ENCODE measurements around the gene B4GALT3. TPM values are rescaled to one million over a fixed set of nuclear protein-coding genes. Genes with fewer than 3 reads are reported as not detected.

The B4GALT3 gene
- total RNA-seq, 4 donors from 2014 or later: 1.0 to 23.9 (median 19.9) TPM

DNA sequence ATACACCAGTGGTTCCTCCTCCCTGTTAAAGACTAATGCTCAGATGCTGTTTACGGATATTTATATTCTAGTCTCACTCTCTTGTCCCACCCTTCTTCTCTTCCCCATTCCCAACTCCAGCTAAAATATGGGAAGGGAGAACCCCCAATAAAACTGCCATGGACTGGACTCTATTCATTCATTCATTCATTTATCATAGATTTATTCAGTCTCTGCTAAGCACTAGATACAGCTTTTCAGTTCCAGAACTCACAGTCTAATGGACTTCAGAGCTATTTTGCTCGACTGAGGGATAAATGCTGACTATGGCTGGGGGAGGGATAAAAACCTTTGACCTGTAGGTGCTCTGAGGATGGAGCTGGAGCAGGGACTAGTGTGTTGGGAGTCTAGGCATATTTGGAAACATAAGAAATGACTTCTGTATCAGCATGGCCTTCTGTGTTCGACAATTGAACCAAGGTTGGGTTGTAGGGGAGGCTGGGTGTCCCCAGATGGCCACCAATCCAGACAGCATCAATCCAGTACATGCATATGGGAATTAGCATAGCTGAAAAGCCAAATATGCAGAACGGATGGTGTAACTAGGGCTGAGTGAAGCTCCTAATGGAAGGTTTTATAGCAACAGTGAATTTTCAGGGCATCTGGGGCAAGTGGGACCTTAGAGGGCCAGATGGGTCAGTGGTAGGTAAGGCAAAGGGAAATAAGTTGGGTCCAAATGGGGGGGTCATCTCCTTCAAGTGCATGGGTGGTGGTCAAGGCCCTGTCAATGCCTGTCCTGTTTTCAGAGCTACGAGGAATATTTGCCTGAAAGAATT, 42.0 kb upstream of the B4GALT3 start:
- Histone ChIP-seq H3K4me3 (no peak overlapping the region), H3K9me3 (no peaks in the 10 kb centered on the region), H3K27ac (no peak overlapping the region), H3K27me3 (no peaks in the 10 kb centered on the region), H3K36me3 (no peaks in the 10 kb centered on the region), H3K4me1 (no peaks in the 10 kb centered on the region)
- DNase-seq: no peak
- TF ChIP-seq POLR2A (IDR thresholded peaks at IDR 0.05) (no peak), CTCF (IDR thresholded peaks at IDR 0.05) (no peak)
- intact Hi-C loops (cut with DNase I; ENCODE audit: low total_unique reads): loop anchor here (10.0 kb wide), 1 partner anchor 1014 kb away; the partner anchor contains the start of gene PEA15

GRCh38 chr1:161218301-161219077, 41.2 kb upstream of the B4GALT3 start:
- Histone ChIP-seq H3K4me3 (no peak overlapping the region), H3K27me3 (no peaks in the 10 kb centered on the region), H3K27ac (no peak overlapping the region), H3K9me3 (no peaks in the 10 kb centered on the region), H3K4me1 (no peaks in the 10 kb centered on the region), H3K36me3 (no peaks in the 10 kb centered on the region)
- TF ChIP-seq CTCF (IDR thresholded peaks at IDR 0.05): no peak
- intact Hi-C loops (cut with DNase I; ENCODE audit: low total_unique reads): loop anchor here (10.0 kb wide), 1 partner anchor 1014 kb away; the partner anchor contains the start of gene PEA15
- no peak for DNase-seq

- intact Hi-C loops (cut with DNase I; ENCODE audit: low total_unique reads): loop anchor here (10.0 kb wide), 1 partner anchor 1013 kb away; the partner anchor contains the start of gene PEA15
- H3K27me3 ChIP-seq: no peaks in the 10 kb centered on the region
- H3K4me1 ChIP-seq: no peaks in the 10 kb centered on the region
- DNase-seq: no peak
- H3K4me3 ChIP-seq: no peak overlapping the region
- no peak for TF ChIP-seq CTCF (IDR thresholded peaks at IDR 0.05)
- TF ChIP-seq POLR2A (IDR thresholded peaks at IDR 0.05): no peak
- peak overlapping the region; percentile 43 to 54 for H3K27ac ChIP-seq
- H3K36me3 ChIP-seq: no peaks in the 10 kb centered on the region
- H3K9me3 ChIP-seq: no peaks in the 10 kb centered on the region
These were observed 40.5 kb upstream of the B4GALT3 start for GRCh38 chr1:161217831-161218230.

DNA sequence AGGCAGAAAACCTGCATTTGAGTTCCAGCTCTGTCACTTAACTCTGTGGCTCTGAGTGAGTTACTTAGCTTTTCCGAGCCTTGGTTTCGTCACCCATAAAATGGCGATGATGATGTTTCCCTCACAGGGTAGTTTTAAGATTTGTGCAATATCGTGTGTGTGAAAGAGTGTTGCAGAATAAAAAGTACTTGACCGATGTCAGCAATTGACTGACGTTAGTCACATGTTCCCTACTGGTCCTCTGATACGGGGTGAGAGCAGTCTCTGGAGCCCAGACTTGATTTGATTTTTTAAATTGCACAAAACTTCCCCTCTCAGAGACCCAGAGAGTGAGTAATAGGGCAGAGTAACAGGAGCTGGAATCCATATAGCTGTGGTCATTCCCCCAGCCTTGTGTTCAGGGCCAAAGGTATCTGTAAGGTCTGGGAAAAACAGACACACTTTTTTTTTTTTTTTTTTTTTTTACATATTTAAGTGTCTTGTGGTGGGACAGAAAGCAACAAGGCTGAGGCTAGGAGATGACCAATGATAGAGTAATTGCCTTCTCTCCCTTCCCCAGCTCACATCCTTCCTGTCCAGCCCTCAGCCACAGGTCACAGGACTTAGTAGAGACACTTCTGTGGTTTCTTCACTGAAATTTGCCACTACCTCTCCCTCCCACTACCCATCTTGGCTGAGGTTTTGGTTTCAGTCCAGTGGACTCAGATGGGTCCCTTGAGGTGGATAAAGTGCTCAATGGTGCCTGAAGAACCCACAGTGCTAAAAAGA, 39.8 kb upstream of the B4GALT3 start:
- H3K4me3 ChIP-seq: no peak overlapping the region
- no peak for DNase-seq

More for the DNA sequence above, 39.8 kb upstream of the B4GALT3 start:
- Histone ChIP-seq H3K27me3 (no peaks in the 10 kb centered on the region), H3K36me3 (no peaks in the 10 kb centered on the region), H3K9me3 (no peaks in the 10 kb centered on the region), H3K27ac (peak overlapping the region; percentile 54 to 60), H3K4me1 (no peaks in the 10 kb centered on the region)
- intact Hi-C loops (cut with DNase I; ENCODE audit: low total_unique reads): loop anchor here (10.0 kb wide), 1 partner anchor 1012 kb away; the partner anchor contains the start of gene PEA15
- no peak for TF ChIP-seq CTCF (IDR thresholded peaks at IDR 0.05)
- no peak for TF ChIP-seq POLR2A (IDR thresholded peaks at IDR 0.05)

All from uterus (tissue), 4 donors.